NT2/D1 (cell line): ENCODE measurements around the gene CENPF.

Source experiments
- SUZ12 ChIP-seq: IDR thresholded peaks from 2 replicates; pipeline ENCODE4 v1.6.1; 2011; ENCODE audit not compliant: insufficient read length, insufficient read depth; ENCODE audit errors: extremely low read depth
- ZNF274 ChIP-seq: IDR thresholded peaks from 2 replicates; pipeline ENCODE4 v1.6.1; 2011; ENCODE audit warnings: mild to moderate bottlenecking, low read depth, low read length

- TF ChIP-seq SUZ12 (no peak), ZNF274 (no peak)
These were observed 104.5 kb downstream of the CENPF start for GRCh38 chr1:214707306-214708087.
